GM04504 (cell line): ENCODE measurements around the gene TMEM196.
"Not testable (repeated sequence)": the region's sequence is repeated elsewhere in the genome, so short reads cannot be mapped to it uniquely, and the experiment has no call there.

ENCODE experiments used
- DNase-seq: peaks from one replicate; pipeline ENCODE4 v3.0.0-alpha.2; 2012; ENCODE audit warnings: low read depth

The TMEM196 gene

DNA sequence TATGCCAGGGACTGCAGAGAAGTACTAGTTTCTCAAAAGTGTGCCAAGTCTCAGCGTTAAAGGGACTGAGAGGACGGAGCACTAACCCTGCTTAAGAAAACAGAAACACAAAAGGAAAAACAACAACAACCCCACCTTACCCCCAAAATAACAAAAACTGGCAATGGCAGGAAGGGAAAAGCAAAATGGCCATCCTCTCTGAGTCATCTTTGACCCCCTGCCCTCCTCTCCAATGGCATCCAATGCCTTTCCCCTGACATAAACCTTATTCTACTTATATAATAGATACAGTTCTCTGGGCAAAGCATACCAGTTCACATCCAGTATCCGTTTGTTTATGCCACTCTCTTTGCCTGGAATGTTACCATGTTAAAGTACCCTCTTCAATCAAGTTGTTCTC is 66.2 kb downstream of the TMEM196 start:
- no peak for DNase-seq

DNA sequence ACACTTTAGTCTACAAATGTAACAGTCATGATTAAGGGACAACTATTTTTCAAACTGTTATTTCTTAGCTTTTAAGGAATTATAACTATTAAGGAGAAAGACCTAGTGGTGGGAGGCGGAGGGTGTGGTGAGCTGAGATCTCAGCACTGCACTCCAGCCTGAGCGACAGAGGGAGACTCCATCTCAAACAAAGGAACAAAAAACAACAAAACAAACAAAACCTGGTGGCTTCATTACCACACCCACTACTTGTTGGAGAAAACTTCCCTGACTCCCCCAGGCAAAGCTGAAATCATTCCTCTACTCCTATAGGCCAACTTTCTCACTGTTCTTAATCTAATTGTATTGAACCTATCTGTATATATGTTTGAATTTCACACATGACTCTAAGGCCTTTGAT is 67.8 kb downstream of the TMEM196 start:
- DNase-seq = no peak

DNA sequence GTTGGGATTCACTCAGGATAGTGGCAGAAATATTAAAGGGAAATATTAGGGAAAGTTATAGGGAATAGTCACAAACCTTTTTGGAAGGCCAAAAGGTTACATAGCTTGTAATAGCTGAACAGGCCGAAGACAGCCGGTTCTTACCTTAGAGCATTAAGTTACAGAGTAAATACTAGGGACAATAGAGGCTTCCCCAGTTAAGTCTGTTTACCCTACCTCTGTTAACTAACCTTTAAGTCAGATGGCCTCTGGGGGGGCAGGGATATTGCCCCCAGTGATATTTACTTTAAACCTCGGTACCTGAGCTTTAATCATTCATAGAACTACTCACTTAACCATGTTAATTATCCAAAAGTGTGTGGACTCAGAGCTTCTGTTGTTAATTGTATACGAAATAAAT is 71.9 kb downstream of the TMEM196 start:
- DNase-seq = no peak

DNA sequence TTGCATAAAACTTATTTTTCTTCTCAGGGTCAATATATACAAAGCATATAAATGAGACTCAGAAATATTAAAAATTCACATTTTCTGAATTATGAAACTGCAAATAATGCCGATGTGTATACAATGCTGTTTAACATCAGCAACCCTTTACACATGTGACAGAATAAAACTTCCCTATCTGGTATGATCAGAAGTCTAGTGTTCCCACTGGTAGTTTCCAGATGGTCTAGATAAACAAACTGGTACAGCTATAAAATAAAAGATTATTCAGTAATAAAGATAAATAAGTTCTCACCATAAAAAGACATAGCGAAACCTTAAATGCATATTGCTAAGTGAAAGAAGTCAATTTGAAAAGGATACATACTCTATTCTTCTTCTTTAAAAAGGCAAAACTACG is 72.5 kb downstream of the TMEM196 start:
- DNase-seq = no peak

DNA sequence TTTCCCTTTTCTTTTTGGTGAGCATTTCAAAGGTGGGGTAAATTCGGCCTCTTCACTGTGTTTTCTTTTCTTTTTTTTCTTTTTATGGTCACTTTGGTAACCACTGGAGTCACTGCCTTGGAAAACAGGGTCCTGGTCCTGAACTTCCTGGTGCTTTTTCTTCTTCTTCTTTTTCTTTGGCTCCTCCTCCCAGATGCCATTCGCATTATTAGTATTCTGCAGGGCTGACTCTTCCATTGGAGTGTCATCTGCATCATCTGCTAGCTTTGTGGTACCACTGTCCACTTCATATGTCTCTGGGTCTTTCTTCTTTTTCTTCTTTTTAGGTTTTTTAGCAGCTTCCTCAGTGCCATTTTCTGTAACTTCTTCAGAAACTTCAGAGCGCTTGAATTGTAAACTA is 75.1 kb downstream of the TMEM196 start:
- no peak for DNase-seq

DNA sequence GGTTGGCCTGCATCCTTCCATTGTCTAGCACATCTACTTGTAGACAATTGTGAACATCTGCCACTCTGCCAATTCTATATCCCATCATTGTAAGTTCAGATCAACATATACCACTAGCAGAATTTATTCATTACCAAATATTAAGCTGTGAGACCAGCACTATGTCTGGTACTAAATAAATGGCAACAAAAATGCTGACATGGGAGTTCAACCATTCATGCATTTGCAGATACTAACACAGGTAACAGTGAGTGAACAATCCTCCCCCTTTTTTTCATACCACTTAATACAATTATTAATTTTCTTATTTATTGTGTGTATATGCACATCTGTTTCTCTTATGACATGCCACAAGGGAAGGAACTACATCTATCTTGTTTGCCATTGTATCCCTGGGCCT is 76.5 kb downstream of the TMEM196 start:
- no peak for DNase-seq

DNA sequence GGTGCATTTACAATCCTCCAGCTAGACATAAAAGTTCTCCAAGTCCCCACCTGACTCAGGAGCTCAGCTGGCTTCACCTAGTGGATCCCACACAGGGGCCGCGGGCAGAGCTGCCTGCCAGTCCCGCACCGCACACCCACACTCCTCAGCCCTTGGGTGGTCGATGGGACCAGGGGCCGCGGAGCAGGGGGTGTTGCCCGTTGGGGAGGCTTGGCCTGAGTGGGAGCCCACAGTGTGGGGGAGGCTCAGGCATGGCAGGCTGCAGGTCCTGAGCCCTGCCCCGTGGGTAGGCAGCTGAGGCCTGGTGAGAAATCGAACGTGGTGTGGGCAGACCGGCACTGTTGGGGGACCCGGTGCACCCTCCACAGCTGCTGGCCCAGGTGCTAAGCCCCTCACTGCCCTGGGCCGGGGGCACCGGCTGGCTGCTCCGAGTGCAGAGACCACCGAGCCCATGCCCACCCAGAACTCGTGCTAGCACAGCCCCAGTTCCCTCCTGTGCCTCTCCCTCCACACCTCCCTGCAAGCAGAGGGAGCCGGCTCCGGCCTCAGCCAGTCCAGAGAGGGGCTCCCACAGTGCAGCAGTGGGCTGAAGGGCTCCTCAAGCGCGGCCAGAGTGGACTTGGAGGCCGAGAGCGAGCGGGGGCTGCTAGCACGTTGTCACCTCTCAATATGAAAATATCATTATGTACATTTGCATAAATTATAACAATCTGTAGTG is 81.1 kb downstream of the TMEM196 start:
- DNase-seq = no peak

DNA sequence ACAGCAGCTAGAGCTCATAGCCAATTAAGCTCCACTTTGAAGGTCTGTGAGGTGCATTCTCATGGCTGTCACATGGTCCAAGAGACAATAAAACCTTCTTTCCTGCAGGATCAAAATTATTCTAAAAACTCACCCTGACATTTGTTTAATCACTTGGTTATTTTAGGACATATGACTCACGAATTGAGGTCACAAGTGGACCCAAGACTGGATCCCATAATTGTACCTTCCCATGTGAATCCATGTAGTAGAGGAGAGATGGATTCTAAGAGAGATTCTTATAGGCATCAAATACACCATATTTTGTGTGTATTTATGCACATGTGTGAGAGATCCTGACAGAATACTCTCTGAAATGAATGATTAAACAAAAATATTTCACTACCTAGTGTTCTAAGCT is 82.7 kb downstream of the TMEM196 start:
- DNase-seq = no peak

DNA sequence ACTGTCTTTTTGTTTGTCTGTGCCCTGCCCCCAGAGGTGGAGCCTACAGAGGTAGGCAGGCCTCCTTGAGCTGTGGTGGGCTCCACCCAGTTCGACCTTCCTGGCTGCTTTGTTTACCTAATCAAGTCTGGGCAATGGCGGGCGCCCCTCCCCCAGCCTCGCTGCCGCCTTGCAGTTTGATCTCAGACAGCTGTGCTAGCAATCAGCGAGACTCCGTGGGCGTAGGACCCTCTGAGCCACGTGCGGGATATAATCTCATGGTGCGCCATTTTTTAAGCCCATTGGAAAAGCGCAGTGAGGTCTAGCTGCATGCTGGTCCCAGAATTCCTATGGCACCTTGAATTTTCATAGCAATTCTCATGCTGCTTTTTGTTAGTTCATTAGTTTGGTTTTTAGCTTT is 84.3 kb downstream of the TMEM196 start:
- not testable (repeated sequence) for DNase-seq

DNA sequence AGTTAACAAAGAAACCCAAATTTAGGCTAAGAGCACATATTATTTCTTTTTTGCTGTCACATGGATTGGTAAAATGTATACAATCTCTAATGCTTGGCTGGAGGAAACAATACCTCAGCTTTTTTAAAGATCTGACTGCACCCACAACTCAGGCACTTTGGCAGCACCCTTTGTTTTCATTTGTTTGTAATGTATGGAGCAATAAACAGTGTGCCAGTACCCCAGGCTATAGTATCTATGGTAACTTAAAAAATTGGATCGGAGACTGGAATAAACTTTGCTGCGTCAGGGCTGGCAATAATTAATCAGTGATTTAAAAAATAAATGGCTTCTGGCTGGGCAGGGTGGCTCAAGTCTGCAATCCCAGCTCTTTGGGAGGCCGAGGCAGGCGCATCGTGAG is 91.8 kb downstream of the TMEM196 start:
- DNase-seq = no peak

DNA sequence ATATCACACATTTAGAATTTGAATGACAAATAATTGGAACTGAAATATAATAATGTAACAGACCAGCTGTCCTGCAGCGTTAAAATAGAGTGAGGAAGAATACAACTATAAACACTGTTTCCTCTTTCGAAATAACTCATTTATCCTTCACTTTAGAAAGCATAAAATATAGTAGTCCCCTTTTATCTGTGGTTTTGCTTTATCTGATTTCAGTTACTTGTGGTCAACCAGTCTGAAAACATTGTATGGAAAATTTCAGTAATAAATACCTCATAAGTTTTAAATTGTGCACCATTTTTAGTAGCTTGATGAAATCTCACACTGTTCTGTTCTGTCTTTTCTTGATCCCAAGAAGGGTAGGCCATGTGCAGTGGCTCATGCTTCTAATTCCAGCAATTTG is 96.2 kb downstream of the TMEM196 start:
- peak; percentile 30 for DNase-seq

DNA sequence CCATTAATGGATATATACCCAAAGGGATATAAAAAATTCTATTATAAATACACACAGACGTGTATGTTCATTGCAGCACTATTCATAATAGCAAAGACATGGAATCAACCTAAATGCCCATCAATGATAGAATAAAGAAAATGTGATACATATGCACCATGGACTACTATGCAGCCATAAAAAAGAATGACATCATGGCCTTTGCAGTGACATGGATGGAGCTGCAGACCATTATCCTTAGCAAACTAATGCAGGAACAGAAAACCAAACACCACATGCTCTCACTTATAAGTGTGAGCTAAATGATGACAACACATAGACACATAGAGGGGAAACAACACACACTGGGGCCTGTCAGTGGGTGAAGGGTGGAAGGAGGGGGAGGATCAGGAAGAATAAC is 97.6 kb downstream of the TMEM196 start:
- no peak for DNase-seq

DNA sequence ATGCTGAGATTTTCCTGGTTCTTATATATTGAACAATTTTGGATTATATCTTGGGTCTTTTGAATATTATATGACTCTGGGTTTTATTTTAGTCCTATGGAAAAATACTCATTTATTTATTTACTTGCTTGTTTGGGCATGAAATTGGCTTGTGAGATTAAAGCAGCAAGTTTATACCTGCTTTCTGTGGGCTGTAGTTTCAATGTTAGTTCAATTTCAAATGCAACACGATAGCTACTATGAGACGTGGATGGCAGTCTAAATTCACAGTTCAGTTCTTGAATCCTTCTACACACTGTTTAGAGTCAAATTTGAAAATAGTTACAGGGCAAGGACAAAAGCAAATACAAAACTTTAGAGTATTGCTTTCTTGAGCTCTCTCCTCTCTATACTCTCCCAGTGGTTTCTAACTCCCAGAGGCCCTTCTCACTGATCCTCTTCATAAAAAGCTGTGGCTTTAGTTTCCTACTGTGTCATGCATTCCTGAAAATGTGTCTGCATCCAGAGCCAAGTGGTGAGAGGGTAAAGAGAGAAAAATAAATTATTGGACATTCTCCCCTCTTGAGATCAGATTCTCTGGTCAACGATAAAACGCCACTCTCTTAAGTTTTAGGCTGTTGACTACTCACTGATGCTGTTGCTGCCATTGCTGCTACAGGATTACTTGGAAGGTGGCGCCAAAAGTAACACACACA is 99.0 kb downstream of the TMEM196 start:
- no peak for DNase-seq

DNA sequence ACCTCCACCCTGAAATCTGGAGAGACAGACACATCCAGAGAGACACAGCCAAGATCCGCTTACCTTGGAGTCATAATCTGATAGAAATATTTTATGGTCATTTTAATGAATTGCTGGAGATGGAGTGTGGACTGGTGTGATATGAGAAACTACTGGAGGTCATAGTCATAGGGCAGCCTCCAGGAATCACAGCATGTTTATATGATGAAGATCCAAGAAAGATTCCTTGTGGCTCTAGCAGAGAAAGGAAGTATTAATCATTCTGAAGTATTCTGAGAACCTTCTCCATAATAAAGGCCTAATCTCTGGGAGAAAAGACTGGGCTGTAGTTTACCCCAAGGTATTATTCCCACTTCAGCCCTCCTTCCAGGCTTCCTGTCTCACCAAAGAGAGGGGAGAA is 102.6 kb downstream of the TMEM196 start:
- no peak for DNase-seq
